Left ventricle myocardium inferior (tissue), 1 donor: ENCODE data around the gene CAVIN3. TPM values are rescaled to one million over a fixed set of nuclear protein-coding genes. Genes with fewer than 3 reads are reported as not detected.
A peak's percentile ranks its signal among the peaks of the same experiment; 100 is the strongest.
"Not testable (repeated sequence)": the region's sequence is repeated elsewhere in the genome, so short reads cannot be mapped to it uniquely, and the experiment has no call there.

ENCODE experiments used
- DNase-seq: peaks from one replicate; pipeline ENCODE4 v3.0.0-alpha.2; 2020
- H3K27ac ChIP-seq: fragments of 200-600 bp; replicated peaks from 2 replicates; pipeline ENCODE4 v1.8.0; 2021
- H3K27me3 ChIP-seq: fragments of 200-600 bp; 2 replicates; pipeline ENCODE4 v1.8.0; 2021; ENCODE audit warnings: low read depth
- H3K36me3 ChIP-seq: fragments of 200-600 bp; 2 replicates; pipeline ENCODE4 v1.8.0; 2021
- H3K4me1 ChIP-seq: fragments of 200-600 bp; 2 replicates; pipeline ENCODE4 v1.8.0; 2021
- H3K4me3 ChIP-seq: fragments of 200-600 bp; 2 replicates; pipeline ENCODE4 v1.8.0; 2021; ENCODE audit warnings: mild to moderate bottlenecking, moderate library complexity
- H3K9me3 ChIP-seq: fragments of 200-600 bp; replicated peaks from 2 replicates; pipeline ENCODE4 v1.8.0; 2021
- CTCF ChIP-seq: fragments of 200-600 bp; IDR thresholded peaks from 2 replicates; pipeline ENCODE4 v1.8.0; 2021; ENCODE audit warnings: antibody characterized with exemption, mild to moderate bottlenecking, borderline replicate concordance
- intact Hi-C: fragments of 100-400 bp; cut with micrococcal nuclease; formaldehyde crosslinking; loops from one replicate; pipeline ENCODE4 v1.11.0; 2022
- total RNA-seq: library from RNA; stranded (reverse); fragmentation: NEBNext Ultra II Directional; extraction: Animal tissue kit (Norgen Biotek cat#: 25700); gene quantifications from one replicate; pipeline ENCODE4 v1.2.1, GENCODE V29; 2021
- donor health status: DM: no; HTN: yes; CAD: no; lungs with severe emphysema.

Gene CAVIN3
- total RNA-seq, 1 donor from 2014 or later = 37.1 TPM

DNA sequence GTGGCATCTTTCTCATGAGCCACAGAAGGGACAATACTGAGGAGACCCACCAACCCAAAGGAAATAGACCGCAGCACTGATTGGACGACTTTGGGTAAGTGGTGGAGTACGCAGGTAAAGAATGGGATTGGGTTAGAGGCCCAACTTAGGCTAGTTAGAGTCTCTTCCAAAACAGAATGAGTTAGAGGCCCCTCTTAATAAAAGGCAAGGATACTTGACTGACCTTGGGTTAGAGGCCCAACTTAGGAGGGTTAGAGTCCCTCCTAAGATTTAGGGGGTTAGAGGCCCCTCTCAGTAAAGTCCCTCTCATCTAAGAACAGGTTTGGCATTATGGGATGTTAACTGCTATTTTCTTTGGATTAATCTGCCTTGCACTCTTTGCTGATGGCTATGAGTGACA, 36.1 kb downstream of the CAVIN3 start:
- Histone ChIP-seq H3K27me3 (no peaks in the 10 kb centered on the region), H3K9me3 (no peaks in the 10 kb centered on the region), H3K4me1 (no peaks in the 10 kb centered on the region), H3K36me3 (no peaks in the 10 kb centered on the region), H3K27ac (no peak overlapping the region), H3K4me3 (no peak overlapping the region)
- intact Hi-C loops = no loop called here
- TF ChIP-seq CTCF = no peak
- DNase-seq = no peak

DNA sequence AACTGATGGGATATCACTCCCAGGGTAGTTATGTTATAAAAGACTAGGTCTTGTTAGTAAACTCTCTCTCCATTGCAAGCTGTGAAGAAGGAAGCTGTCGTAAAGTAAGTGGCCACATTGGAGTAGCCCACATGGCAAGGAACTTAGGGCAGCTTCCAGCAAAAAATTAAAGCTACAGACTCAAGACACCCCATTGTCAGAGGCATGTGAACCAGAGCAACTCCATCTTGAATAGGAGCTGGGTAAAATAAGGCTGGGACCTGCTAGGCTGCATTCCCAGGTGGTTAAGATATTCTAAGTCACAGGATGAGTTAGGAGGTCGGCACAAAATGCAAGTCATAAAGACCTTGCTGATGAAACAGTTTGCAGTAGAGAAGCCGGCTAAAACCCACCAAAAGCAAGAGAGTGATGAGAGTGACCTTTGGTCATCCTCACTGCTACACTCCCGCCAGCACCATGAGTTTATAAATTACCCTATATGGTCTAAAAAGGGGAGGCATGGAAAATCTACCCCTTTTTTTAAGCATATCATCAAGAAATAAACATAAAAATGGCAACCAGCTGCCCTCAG, 36.8 kb downstream of the CAVIN3 start:
- H3K27ac ChIP-seq = no peak overlapping the region
- no peaks in the 10 kb centered on the region for H3K27me3 ChIP-seq
- no peak for TF ChIP-seq CTCF
- DNase-seq = no peak
- no peaks in the 10 kb centered on the region for H3K9me3 ChIP-seq
- no peaks in the 10 kb centered on the region for H3K4me1 ChIP-seq
- intact Hi-C loops = no loop called here
- no peak overlapping the region for H3K4me3 ChIP-seq
- H3K36me3 ChIP-seq = no peaks in the 10 kb centered on the region

- H3K9me3 ChIP-seq, H3K4me1 ChIP-seq, DNase-seq, intact Hi-C loops, H3K27me3 ChIP-seq, H3K27ac ChIP-seq, H3K36me3 ChIP-seq, H3K4me3 ChIP-seq: not testable (repeated sequence)
These were observed 39.5 kb downstream of the CAVIN3 start for GRCh38 chr11:6280809-6281208.

DNA sequence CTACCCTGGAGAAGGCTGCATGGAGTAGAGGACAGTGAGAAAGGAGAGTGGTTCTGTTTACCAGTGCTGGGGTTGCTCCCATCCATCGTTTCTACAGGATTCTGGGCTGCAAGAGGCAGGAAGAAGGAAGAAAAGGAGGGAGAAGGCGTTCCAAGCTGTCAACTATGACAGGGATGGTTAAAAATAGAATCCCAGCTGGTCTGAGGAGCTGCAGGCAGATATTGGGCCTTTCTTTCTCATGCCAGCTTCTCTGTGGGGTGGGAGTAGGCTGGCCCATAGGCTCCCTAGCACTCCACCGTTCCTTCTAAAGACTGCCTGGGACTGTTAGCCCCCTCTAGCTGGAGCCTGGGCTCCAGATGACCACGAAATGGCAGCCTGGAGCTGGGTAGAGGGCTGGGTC, 47.1 kb downstream of the CAVIN3 start:
- no peak for DNase-seq
- no peaks in the 10 kb centered on the region for H3K36me3 ChIP-seq
- peaks cover 6% of the 10 kb centered on the region for H3K9me3 ChIP-seq
- peak overlapping the region; percentile 28 for H3K27ac ChIP-seq
- intact Hi-C loops = no loop called here
- H3K27me3 ChIP-seq = no peaks in the 10 kb centered on the region
- H3K4me1 ChIP-seq = peaks cover 21% of the 10 kb centered on the region
- TF ChIP-seq CTCF = no peak
- H3K4me3 ChIP-seq = no peak overlapping the region

- no peak for TF ChIP-seq CTCF
- no peak for DNase-seq
- H3K36me3 ChIP-seq = no peaks in the 10 kb centered on the region
- intact Hi-C loops = no loop called here
- no peak overlapping the region for H3K4me3 ChIP-seq
- peaks cover 21% of the 10 kb centered on the region for H3K4me1 ChIP-seq
- no peak overlapping the region for H3K27ac ChIP-seq
- peaks cover 3% of the 10 kb centered on the region for H3K9me3 ChIP-seq
- no peaks in the 10 kb centered on the region for H3K27me3 ChIP-seq
These were observed 48.7 kb downstream of the CAVIN3 start for GRCh38 chr11:6271598-6271997.

GRCh38 chr11:6270584-6271246, 49.6 kb downstream of the CAVIN3 start:
- Histone ChIP-seq H3K27me3 (no peaks in the 10 kb centered on the region), H3K27ac (no peak overlapping the region), H3K4me3 (no peak overlapping the region), H3K36me3 (no peaks in the 10 kb centered on the region), H3K4me1 (peaks cover 21% of the 10 kb centered on the region), H3K9me3 (no peaks in the 10 kb centered on the region)
- no peak for DNase-seq
- intact Hi-C loops = no loop called here
- no peak for TF ChIP-seq CTCF
